HG02571 (cell line): ENCODE data around the gene DNAH17.

Experiments
- ATAC-seq: cut with Tn5 transposase; IDR thresholded peaks from one replicate; pipeline ENCODE4 v1.9.1; 2021; ENCODE audit warnings: mild to moderate bottlenecking, moderate library complexity; ENCODE audit not compliant: unreplicated experiment

DNAH17 gene

GRCh38 chr17:78419970-78420815 lies 157.0 kb downstream of the DNAH17 start:
- no peak for ATAC-seq

- ATAC-seq: no peak
These were observed 158.7 kb downstream of the DNAH17 start for GRCh38 chr17:78418326-78419026.

- no peak for ATAC-seq
These were observed 159.7 kb downstream of the DNAH17 start for GRCh38 chr17:78417531-78417909.

DNA sequence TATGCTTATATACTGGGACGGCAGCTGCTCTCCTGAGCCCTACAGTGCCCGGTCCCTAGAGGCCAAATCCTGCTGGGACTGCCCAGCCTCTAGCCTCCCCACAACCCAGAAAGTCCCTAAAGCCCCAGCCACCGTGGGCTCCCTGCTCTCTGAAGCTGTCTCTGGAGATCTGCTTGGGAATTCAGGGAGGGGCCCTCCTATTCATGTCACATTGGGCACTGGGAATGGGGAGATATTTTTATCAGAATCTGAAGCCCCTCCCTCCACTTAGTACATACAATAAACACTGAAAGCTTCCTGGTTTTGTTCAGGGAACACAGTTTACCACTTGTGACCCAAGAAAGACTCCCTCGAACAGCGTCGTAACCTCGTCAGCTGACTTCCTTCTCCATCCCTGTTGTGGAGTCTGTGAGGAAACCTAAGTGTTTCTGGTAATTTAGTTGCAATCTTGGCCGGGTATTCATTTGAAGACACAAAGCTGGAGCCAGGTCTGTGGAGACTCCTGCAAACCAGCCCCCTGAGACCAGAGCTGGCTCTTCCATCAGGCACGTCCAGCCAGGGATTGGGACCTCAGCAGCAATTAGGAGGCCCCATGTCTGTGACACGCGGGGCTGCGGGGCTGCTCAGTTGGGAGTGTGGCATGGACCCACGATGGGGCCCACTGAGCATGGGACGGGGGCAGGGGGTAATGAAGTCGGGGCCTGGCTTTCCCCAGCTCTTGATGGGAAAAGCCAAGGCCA lies 160.2 kb downstream of the DNAH17 start:
- ATAC-seq: no peak

- no peak for ATAC-seq
These were observed 161.1 kb downstream of the DNAH17 start for GRCh38 chr17:78415821-78416711.

GRCh38 chr17:78414178-78415162 lies 162.7 kb downstream of the DNAH17 start:
- no peak for ATAC-seq

DNA sequence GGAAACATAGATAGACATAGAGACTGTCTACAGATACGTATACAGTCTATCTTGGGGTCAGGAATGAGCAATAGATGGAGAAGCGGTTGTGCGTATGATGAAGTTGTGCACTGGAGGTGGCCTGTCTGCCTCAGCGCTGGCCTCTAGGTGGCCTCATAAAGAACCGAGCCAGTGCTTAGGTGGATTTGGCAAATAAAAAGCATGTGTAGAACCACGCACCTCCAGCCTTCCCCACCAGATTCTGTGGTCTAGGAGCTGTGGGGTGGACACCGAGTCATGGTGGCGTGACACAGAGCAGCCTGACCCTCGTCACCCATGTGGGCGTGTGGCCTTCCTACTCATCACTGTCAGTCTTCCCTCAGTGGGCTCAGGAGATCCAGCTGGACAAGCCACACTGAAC lies 164.8 kb downstream of the DNAH17 start:
- ATAC-seq: no peak

GRCh38 chr17:78411241-78411857 lies 165.8 kb downstream of the DNAH17 start:
- ATAC-seq: no peak

GRCh38 chr17:78409191-78409928 lies 167.8 kb downstream of the DNAH17 start:
- no peak for ATAC-seq

DNA sequence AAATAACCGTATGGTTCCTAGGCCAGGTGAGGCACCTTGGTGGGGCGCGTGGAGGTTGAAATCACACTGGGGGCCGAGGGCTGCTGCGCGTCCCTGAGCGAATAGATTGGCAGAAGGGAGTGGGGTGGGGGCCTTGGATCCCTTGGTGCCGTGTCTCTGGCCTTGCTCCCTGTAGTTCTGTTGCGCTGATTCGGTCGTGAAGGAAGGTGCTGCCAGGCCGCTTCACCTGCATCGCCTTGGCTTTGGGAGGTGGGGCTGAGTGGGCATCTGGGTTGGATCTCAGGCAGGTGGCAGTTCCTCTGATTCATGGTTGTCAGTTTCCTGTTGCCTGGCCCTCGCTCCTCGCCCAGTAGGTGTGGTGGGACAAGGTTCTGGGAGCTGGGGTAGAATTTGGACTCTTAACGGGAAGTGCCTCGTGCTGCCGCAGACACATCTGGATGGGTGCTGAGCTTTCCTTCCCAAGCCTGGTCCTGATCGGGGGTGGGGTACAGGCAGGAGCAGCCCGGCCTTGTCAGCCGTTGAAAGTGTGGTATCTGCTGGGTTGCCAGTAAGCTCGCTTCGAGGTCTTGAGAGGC lies 168.6 kb downstream of the DNAH17 start:
- ATAC-seq: no peak

DNA sequence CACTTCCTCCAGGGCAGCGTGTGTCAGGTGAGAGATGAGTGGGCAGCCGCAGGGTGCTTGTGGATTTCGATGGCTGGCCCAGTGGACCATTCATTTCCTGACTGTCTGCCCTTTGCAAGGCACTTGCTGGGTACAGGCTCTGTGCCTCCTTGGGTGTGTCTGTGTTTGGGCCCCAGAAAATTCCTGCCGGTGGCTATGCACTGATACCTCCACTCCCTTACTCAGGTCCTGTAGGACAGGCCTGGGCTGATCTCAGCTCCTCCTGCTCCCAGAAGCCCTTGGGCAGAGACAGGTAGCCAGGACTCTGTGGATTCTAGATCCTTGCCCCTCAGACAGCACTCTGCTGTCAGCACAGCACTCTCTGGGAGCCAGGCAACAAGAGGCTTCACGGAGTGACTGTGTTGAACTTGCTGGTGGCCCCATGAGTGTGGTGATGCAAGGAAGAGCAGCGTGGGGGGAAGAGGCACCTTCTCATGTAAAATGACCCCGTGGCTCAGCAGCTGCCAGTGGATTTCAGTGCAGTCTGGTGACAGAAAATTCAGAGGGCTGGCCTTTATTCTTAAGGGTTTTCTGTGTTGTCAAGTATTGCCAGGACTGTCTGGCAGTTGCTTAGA lies 169.7 kb downstream of the DNAH17 start:
- ATAC-seq: no peak

GRCh38 chr17:78406920-78407319 lies 170.3 kb downstream of the DNAH17 start:
- ATAC-seq: no peak

DNA sequence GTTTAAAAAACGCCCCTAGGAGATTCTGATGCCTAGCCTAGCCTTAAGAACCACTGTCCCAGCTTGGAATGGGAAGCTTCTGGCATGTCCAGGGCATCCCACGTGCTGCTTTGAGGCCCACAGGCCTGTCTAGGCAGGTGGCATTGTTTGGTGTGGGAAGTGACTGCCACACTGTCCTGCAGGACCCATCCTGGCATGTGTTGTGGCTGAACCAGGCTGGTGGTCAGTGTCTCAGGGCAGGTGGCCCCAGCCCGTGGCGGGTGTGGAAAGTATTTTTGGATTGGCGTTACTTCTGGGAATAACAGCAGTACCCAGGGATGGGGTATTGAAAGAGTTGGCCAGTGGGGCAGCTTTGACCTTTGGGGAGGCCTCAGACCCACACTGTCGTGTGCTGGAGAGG lies 170.8 kb downstream of the DNAH17 start:
- no peak for ATAC-seq

DNA sequence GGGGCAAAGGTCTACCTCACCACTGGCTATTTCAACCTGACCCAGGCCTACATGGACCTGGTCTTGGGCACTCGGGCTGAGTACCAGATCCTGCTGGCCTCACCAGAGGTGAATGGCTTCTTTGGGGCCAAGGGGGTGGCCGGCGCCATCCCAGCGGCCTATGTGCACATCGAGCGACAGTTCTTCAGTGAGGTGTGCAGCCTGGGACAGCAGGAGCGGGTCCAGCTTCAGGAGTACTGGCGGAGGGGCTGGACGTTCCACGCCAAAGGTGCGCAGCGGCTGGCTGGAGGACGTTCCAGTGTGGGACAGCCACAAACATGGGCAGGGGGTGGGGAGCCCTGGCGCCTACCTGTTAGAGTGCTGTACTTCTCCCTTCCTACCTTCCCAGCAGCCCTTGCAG lies 173.4 kb downstream of the DNAH17 start:
- ATAC-seq: no peak

GRCh38 chr17:78401891-78402290 lies 175.3 kb downstream of the DNAH17 start:
- ATAC-seq: no peak

- ATAC-seq: no peak
These were observed 175.9 kb downstream of the DNAH17 start for GRCh38 chr17:78401246-78401645.

- no peak for ATAC-seq
These were observed 176.5 kb downstream of the DNAH17 start for GRCh38 chr17:78400581-78401240.
